GM12878 (cell line): ENCODE results near the gene CFAP61. TPM values are rescaled to one million over a fixed set of nuclear protein-coding genes. Genes with fewer than 3 reads are reported as not detected.

ENCODE experiments used
- BACH1 ChIP-seq: fragments of 450-650 bp; IDR thresholded peaks from 2 replicates; pipeline ENCODE4 v1.6.1; 2017; ENCODE audit warnings: mild to moderate bottlenecking, borderline replicate concordance
- BHLHE40 ChIP-seq, 2 experiments: fragments of 450-650 bp in 1 of 2; IDR thresholded peaks; 2 replicates each; pipeline ENCODE4 v1.6.1; 2011 to 2017; ENCODE audit warnings: low read depth in 2 of 2, borderline replicate concordance in 1 of 2, improper control_type of control experiment in 1 of 2, low read length in 1 of 2, mild to moderate bottlenecking in 1 of 2
- IRF5 ChIP-seq: fragments of 450-650 bp; IDR thresholded peaks from 2 replicates; pipeline ENCODE4 v1.6.1; 2017; ENCODE audit warnings: borderline replicate concordance
- JUNB ChIP-seq: IDR thresholded peaks from 2 replicates; pipeline ENCODE4 v1.6.1; 2016; ENCODE audit warnings: antibody characterized with exemption, mild to moderate bottlenecking
- MEF2B ChIP-seq: fragments of 450-650 bp; IDR thresholded peaks from 2 replicates; pipeline ENCODE4 v1.6.1; 2018; ENCODE audit warnings: mild to moderate bottlenecking, moderate library complexity; ENCODE audit not compliant: partially characterized antibody, poor library complexity, severe bottlenecking
- MTA2 ChIP-seq: fragments of 450-650 bp; IDR thresholded peaks from 2 replicates; pipeline ENCODE4 v1.6.1; 2016; ENCODE audit warnings: low read depth, mild to moderate bottlenecking, moderate library complexity
- NFIC ChIP-seq: IDR thresholded peaks from 2 replicates; pipeline ENCODE4 v1.6.1; 2012; ENCODE audit warnings: low read depth, mild to moderate bottlenecking, inconsistent platforms, low read length, moderate library complexity
- PML ChIP-seq: IDR thresholded peaks from 2 replicates; pipeline ENCODE4 v1.6.1; 2012; ENCODE audit warnings: low read length, inconsistent platforms
- RAD21 ChIP-seq: IDR thresholded peaks from 2 replicates; pipeline ENCODE4 v1.6.1; 2011; ENCODE audit warnings: mild to moderate bottlenecking, low read depth, low read length, moderate library complexity; ENCODE audit not compliant: insufficient read depth
- RBBP5 ChIP-seq: fragments of 200-600 bp; sonication (generic); conservative IDR thresholded peaks from 2 replicates; pipeline ENCODE4 v1.6.1; 2016
- RELA ChIP-seq: fragments of 450-650 bp; IDR thresholded peaks from 2 replicates; pipeline ENCODE4 v1.8.0; 2014; ENCODE audit warnings: borderline replicate concordance; ENCODE audit not compliant: partially characterized antibody
- RUNX3 ChIP-seq: IDR thresholded peaks from 2 replicates; pipeline ENCODE4 v1.6.1; 2012; ENCODE audit warnings: low read length, inconsistent platforms
- SIN3A ChIP-seq: IDR thresholded peaks from 2 replicates; pipeline ENCODE4 v1.6.1; 2012; ENCODE audit warnings: low read depth, low read length, improper control_type of control experiment
- SP1 ChIP-seq: IDR thresholded peaks from one replicate; pipeline ENCODE4 v1.6.1; 2011; ENCODE audit warnings: low read depth, low read length
- ZNF687 ChIP-seq: fragments of 450-650 bp; IDR thresholded peaks from 2 replicates; pipeline ENCODE4 v1.6.1; 2017; ENCODE audit warnings: mild to moderate bottlenecking, moderate library complexity
- polyA plus RNA-seq, 11 experiments: library from polyadenylated mRNA; depleted of rRNA in 4 of 11; unstranded in 6 of 11; stranded (reverse) in 5 of 11; fragments of >200 nt; fragmentation: Nextera tagmentation in 4 of 11; fragmentation: Illumina TruSeq in 1 of 11; extraction: Ambion mirVana in 4 of 11; extraction: Trizol in 1 of 11; gene quantifications; 1 replicate in 1 of 11; 2 replicates in 10 of 11; pipeline versions ENCODE4 v1.2.1 to v1.2.3, GENCODE V29; 2011 to 2016; ENCODE audit warnings: inconsistent platforms in 2 of 11, missing spikeins in 2 of 11, low read depth in 1 of 11
- total RNA-seq, 4 experiments: library from RNA; depleted of rRNA in 3 of 4; stranded (reverse); fragments of >200 nt in 3 of 4; fragmentation: Illumina TruSeq in 1 of 4; extraction: Trizol in 1 of 4; gene quantifications; 2 replicates each; pipeline versions ENCODE4 v1.2.1 to v1.2.3, GENCODE V29; 2013 to 2021

The CFAP61 gene
- total and polyA plus RNA-seq, 10 of the 15 experiments (the other 5 are each of a cell fraction or from before 2014, with no cell fraction given), result 0.11 to 0.41 (median 0.24) TPM; not detected in 7

- no peak for TF ChIP-seq ZNF687
- no peak for TF ChIP-seq SIN3A
- peak; percentile 67 for TF ChIP-seq RUNX3
- no peak for TF ChIP-seq IRF5
- TF ChIP-seq SP1, result peak; percentile 43
- TF ChIP-seq RELA, result no peak
- TF ChIP-seq NFIC, result no peak
- TF ChIP-seq JUNB, result peak; percentile 49
- TF ChIP-seq RAD21, result no peak
- TF ChIP-seq RBBP5, result no peak
- peak; percentile 25 for TF ChIP-seq MEF2B
- TF ChIP-seq BHLHE40 (IDR thresholded peaks at IDR 0.05; ENCODE audit: borderline replicate concordance in 1 of 2, low read depth in 2 of 2, low read length in 1 of 2), result peak; percentile 71 to 80; a peak in 3 of 4 replicates
- TF ChIP-seq MTA2, result peak; percentile 78
- no peak; the same call in 1 of the 2 replicates for TF ChIP-seq BACH1
- TF ChIP-seq PML, result no peak
Measured at GRCh38 chr20:20334489-20334888, 282.2 kb downstream of the CFAP61 start (continued).
